ENCODE measurements around the gene GSPT1.

DNA sequence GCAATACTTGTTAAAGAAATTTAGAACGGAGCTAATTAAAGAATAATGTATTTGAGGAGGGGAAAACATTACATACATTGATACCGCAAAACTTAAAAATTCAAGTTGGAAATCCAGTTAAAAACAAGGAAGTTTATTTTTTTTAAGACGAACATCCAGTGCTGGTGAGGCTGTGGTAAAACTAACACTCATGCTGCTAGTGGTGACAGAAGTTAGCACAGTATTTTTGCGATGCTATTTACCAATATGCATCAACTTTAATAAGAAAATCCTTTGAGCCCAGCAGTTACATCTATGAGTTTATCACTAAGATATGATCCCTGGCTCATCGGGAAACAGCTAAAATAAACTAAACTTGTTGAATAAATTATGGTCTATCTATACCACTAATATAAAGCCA is 31.7 kb downstream of the GSPT1 start:
- TF ChIP-seq POLR2A (IDR thresholded peaks at IDR 0.05), result no peak
- TF ChIP-seq, protein P1, sequence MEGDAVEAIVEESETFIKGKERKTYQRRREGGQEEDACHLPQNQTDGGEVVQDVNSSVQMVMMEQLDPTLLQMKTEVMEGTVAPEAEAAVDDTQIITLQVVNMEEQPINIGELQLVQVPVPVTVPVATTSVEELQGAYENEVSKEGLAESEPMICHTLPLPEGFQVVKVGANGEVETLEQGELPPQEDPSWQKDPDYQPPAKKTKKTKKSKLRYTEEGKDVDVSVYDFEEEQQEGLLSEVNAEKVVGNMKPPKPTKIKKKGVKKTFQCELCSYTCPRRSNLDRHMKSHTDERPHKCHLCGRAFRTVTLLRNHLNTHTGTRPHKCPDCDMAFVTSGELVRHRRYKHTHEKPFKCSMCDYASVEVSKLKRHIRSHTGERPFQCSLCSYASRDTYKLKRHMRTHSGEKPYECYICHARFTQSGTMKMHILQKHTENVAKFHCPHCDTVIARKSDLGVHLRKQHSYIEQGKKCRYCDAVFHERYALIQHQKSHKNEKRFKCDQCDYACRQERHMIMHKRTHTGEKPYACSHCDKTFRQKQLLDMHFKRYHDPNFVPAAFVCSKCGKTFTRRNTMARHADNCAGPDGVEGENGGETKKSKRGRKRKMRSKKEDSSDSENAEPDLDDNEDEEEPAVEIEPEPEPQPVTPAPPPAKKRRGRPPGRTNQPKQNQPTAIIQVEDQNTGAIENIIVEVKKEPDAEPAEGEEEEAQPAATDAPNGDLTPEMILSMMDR (IDR thresholded peaks at IDR 0.05), result no peak

Measured in transverse colon (tissue), 3 donors.